ENCODE measurements around the gene ATP13A3.
"Not testable (repeated sequence)": the region's sequence is repeated elsewhere in the genome, so short reads cannot be mapped to it uniquely, and the experiment has no call there.

ATP13A3 gene

GRCh38 chr3:194486540-194487288 lies at the start of gene ATP13A3:
Gene ATP13A3, minus strand, starts transcription at chr3:194487002. Its CDS starts 24,812 bp downstream, at chr3:194462190.
- peak; percentile 96 for DNase-seq

- DNase-seq, result not testable (repeated sequence)
Measured at GRCh38 chr3:194535199-194535598, 48.4 kb upstream of the ATP13A3 start.

- DNase-seq, result no peak
Measured at GRCh38 chr3:194534243-194534642, 47.4 kb upstream of the ATP13A3 start.

- no peak for DNase-seq
Measured at GRCh38 chr3:194532591-194532990, 45.8 kb upstream of the ATP13A3 start.

- DNase-seq, result no peak
Measured at GRCh38 chr3:194527726-194528125, 40.9 kb upstream of the ATP13A3 start.

DNA sequence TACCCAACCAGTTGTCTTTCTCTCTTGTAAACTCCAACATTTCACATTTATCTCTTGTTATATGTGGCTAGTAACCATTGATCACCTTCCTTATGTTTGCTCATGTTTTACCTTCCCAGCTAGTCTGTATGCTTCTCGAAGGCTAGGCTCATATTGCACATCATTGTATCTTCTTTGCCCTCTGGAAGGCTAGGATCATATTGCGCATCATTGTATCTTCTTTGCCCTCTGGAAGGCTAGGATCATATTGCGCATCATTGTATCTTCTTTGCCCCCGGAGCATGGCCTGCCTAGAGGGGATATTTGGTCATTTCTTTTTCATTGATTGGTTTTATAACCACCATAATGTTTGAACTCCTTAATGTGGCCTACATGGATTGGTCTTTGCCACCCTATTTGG lies 39.4 kb upstream of the ATP13A3 start:
- no peak for DNase-seq

DNA sequence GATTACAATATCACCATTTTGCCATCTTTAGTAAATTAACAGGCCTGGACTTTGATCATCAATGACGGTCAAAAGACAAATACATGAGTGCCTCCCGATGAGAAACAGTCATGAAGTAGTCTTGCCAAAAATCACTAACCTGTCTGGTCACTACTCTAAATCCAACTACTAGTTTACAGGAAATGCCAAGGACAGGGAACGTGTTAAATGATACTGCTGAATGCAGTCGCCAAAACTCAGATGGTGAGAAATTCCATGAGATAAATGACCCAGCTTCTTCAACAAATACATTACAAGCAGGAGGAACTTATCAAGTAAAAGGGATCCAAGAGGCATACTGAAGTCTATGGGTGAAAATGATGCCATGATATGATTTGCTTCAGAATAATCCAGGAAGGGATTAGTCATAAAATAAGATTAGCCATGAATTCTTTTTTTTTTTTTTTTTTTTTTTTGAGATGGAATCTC lies 35.8 kb upstream of the ATP13A3 start:
- no peak for DNase-seq

DNA sequence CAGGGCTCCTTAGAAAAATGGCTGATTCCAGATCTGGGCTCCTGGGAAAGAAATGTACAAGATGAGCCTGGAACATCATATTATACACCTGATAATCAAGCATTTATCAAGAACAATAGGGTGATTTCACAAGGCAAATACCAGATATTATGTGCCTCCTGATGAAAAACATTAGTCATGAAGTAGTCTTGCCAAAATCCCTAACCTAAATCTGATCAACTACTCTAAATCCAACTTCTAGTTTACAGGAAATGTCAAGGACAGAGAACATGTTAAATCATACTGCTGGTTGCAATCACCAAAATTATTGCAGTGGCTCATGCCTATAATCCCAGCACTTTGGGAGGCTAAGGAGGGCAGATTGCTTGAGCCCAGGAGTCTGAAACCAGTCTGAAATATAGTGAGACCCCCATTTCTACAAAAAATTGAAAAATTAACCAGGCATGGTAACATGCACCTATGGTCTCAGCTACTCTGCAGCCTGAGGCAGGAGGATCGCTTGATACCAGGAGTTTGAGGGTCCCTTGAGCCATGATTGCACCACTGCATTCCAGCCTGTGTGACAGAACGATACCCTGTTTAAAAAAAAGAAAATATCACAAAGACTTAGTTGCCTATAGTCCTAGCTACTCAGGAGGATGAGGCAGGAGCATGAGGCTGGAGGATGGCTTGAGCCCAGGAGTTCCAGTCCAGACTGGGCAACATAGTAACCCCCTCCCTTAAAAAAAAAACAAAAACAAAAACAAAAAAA lies 34.9 kb upstream of the ATP13A3 start:
- no peak for DNase-seq

- not testable (repeated sequence) for DNase-seq
Measured at GRCh38 chr3:194520682-194521162, 33.9 kb upstream of the ATP13A3 start.

GRCh38 chr3:194520201-194520600 lies 33.4 kb upstream of the ATP13A3 start:
- DNase-seq, result not testable (repeated sequence)

GRCh38 chr3:194518652-194519051 lies 31.9 kb upstream of the ATP13A3 start:
- DNase-seq, result no peak

DNA sequence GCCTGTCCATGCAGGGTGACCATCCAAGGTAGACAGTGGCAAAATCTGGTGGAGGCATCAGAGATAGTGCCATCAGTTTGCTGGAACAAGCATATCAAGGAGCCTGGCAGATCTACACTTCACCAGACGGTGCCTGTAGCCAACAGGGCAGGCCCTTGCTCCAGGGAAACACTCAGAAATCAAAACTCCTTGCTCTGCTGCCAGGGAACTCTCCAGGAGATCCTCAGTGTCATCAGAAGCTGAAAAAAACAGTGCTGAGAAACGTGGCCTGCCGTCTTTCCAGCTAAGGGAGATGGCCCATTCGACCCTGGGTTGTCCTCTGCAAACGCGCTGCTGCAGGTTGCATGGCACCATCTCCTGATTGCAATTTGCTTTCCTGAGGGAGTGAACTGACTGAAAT lies 30.5 kb upstream of the ATP13A3 start:
- no peak for DNase-seq

DNA sequence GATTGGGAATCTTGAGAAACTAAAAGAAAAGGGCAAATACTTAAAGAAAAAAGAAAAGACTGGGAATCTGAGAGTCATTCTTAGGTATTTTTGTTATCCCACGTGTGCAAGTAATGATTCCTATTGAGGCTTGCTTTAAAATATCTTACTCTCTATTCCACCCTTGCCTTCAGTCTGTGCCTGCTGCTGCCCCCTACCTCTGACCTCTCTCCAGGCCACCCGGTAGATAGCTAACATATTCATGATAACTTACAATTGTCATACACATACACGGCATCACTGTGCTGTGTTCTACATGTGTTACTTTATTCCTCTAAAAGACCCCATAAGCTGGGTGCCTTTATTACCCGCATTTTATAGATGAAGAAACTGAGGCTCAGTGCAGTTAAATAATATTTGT lies 27.8 kb upstream of the ATP13A3 start:
- DNase-seq, result no peak

DNA sequence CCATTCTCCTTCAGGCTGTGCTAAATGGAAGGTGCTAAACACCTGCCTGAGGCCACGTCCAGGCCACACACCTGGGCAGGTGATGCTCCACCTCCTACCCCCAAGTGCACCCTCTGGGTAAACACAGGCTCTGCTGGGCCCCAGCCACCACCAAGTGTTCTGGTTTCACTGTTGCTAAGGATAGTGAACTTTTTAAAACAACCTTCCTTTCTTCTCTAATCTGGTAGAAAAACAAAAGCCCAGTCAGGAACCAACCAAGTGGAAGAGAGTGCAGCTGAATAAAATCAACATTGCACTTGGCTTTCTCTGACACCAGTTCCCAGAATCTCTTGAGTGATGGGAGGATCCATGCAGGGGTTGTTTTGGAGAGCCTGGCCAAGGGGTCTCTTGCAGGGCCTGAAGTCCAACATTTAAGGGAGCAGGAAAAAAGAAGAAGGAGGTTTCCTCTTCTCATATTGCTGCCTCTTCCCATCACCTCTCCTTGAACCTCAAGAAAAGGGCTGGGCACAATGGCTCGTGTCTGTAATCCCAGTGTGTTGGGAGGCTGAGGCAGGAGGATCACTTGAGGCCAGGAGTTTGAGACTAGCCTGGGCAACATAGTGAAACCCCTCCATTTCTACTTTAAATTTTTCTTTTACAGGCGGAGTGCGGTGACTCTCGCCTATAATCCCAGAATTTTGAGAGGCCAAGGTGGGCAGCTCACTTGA lies 26.2 kb upstream of the ATP13A3 start:
- peak; percentile 82 for DNase-seq

DNA sequence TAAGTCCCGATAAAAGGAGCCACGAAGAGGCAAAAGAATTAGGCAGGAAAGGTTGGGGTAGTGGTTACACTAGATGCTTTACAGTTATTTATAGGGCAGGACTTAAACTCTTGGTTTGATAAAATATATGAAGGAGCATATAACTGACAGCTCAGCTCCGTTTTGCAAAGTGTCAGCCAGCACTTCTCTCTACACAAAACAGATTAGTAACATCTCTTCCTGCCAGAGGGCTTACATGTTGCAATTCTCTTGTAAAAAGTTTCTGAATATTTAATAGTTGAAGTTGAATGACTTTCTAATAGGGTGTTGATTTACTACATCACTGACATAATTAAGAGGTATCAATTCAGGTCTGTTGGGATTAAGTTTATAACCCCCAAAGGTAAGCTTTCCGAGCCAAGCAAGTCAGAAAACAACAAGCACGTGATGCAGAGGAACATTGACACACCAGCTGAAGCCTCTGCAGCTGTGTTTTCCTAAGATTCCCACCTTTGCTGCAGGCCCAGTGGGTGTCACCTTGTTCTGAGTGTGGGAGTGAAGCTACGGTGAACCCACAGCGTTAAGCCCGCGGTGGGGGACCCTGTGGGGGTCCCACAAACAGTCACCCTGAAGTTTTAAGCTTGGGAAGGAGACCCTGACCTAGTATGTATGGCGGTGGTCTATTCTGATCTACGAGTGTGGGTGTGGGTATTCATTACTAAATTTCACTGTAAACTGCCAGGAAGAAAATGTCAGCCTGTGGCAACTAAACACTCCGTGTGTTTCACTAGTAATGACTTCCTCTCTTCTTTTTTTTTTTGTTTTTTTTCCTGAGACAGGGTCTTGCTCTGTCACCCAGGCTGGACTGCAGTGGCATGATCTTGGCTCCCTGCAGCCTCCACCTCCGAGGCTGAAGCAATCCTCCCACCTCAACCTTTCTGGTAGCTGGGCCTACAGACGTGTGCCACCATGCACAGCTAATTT lies 22.0 kb upstream of the ATP13A3 start:
- peak; percentile 47 for DNase-seq

GRCh38 chr3:194507571-194507970 lies 20.8 kb upstream of the ATP13A3 start:
- no peak for DNase-seq

GRCh38 chr3:194505791-194506415 lies 19.1 kb upstream of the ATP13A3 start:
- no peak for DNase-seq

DNA sequence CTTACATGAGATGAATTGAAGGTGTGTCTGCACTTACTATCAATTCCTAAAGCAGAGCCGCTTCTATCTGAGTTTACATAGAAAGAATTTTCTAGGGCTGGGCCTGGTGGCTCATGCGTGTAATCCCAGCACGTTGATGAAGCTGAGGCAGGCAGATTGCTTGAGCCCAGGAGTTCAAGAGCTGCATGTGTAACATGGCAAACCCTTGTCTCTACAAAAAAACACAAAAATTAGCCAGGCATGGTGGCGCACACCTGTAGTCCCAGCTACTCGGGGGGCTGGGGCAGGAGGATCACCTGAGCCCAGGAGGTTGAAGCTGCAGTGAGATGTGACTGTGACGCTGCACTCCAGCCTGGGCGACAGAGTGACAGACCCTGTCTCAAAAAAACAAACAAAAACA lies 18.1 kb upstream of the ATP13A3 start:
- no peak for DNase-seq

- DNase-seq, result no peak
Measured at GRCh38 chr3:194504146-194504545, 17.3 kb upstream of the ATP13A3 start.

DNA sequence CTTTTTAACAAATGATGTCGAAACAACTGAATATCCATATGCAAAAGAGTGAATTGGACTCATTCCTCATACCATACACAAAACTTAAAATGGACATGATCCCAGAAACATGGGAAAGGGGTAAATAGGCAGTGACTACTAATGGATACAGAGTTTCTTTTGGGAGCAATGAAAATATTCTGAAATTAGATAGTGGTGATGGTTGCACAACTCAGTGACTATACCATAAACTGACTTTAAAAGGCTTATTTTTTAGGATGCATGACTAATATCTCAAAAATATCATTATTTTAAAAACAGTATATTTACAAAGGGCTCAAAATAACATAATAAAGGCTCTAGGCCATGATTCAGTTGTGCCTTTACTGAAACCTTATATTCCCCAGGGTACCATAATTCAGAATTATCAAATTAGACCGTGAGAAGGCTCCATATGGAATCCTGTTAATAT lies 16.3 kb upstream of the ATP13A3 start:
- no peak for DNase-seq

DNA sequence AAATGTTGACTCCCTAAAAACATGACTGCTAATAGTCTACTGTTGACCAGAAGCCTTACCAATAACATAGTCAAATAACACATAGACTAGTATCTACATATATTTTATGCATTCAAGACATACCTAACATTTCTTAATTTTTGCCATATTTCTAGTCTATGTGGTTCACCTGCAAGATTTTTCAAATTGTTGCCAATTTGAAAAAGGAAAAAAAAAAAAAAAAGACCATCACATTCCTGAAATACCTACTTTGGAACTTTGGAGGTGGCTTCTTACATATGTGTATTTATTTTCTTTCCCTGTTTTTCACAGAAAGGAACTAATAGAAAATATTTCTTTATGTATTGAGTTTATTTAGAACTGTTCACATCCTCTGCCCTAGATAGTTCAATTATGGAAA lies 13.4 kb upstream of the ATP13A3 start:
- no peak for DNase-seq

- not testable (repeated sequence) for DNase-seq
Measured at GRCh38 chr3:194499516-194499915, 12.7 kb upstream of the ATP13A3 start.
